Measurements from ENCODE around the gene NKD1. TPM values are rescaled to one million over a fixed set of nuclear protein-coding genes. Genes with fewer than 3 reads are reported as not detected.

NKD1 gene
- total RNA-seq, 2 experiments from 2014 or later: 0.91 to 1.1 TPM

- no peaks in the 10 kb centered on the region for H3K9me3 Mint-ChIP-seq
- no peak overlapping the region for H3K27ac Mint-ChIP-seq
- POLR2A ChIA-PET: interaction anchor here (0.6 kb wide), 1 partner anchor 78 kb away, joined by 4 read pairs; no protein-coding TSS in a partner anchor
- no peaks in the 10 kb centered on the region for H3K27me3 Mint-ChIP-seq
- no peak overlapping the region for H3K4me3 Mint-ChIP-seq
- no peak for DNase-seq
- ATAC-seq (ENCODE audit: low read depth): no peak
- H3K4me1 Mint-ChIP-seq: peaks cover 9% of the 10 kb centered on the region
- no peaks in the 10 kb centered on the region for H3K36me3 Mint-ChIP-seq
Measured at GRCh38 chr16:50603206-50604064, 55.2 kb downstream of the NKD1 start.

- Mint-ChIP-seq H3K27me3 (no peaks in the 10 kb centered on the region), H3K9me3 (no peaks in the 10 kb centered on the region), H3K4me3 (no peak overlapping the region), H3K4me1 (peaks cover 9% of the 10 kb centered on the region), H3K27ac (no peak overlapping the region), H3K36me3 (no peaks in the 10 kb centered on the region)
- POLR2A ChIA-PET: interaction anchor here (0.6 kb wide), 1 partner anchor 78 kb away, joined by 4 read pairs; no protein-coding TSS in a partner anchor
- ATAC-seq (ENCODE audit: low read depth) (no peak), DNase-seq (no peak)
Measured at GRCh38 chr16:50604065-50604418, 55.8 kb downstream of the NKD1 start.

GRCh38 chr16:50604610-50605009 is 56.4 kb downstream of the NKD1 start:
- DNase-seq: no peak
- ATAC-seq (ENCODE audit: low read depth): no peak
- POLR2A ChIA-PET: no interaction called here
- no peaks in the 10 kb centered on the region for H3K27me3 Mint-ChIP-seq
- no peak overlapping the region for H3K27ac Mint-ChIP-seq
- H3K36me3 Mint-ChIP-seq: no peaks in the 10 kb centered on the region
- peaks cover 9% of the 10 kb centered on the region for H3K4me1 Mint-ChIP-seq
- H3K9me3 Mint-ChIP-seq: no peaks in the 10 kb centered on the region
- no peak overlapping the region for H3K4me3 Mint-ChIP-seq

- Mint-ChIP-seq H3K36me3 (no peaks in the 10 kb centered on the region), H3K27ac (no peak overlapping the region), H3K4me1 (peaks cover 9% of the 10 kb centered on the region), H3K9me3 (no peaks in the 10 kb centered on the region), H3K27me3 (no peaks in the 10 kb centered on the region), H3K4me3 (no peak overlapping the region)
- DNase-seq: no peak
- ATAC-seq (ENCODE audit: low read depth): no peak
- POLR2A ChIA-PET: no interaction called here
Measured at GRCh38 chr16:50605733-50606430, 57.7 kb downstream of the NKD1 start.

- ATAC-seq (ENCODE audit: low read depth): no peak
- DNase-seq: no peak
- no peaks in the 10 kb centered on the region for H3K27me3 Mint-ChIP-seq
- no peak overlapping the region for H3K27ac Mint-ChIP-seq
- H3K9me3 Mint-ChIP-seq: no peaks in the 10 kb centered on the region
- H3K36me3 Mint-ChIP-seq: no peaks in the 10 kb centered on the region
- peaks cover 10% of the 10 kb centered on the region for H3K4me1 Mint-ChIP-seq
- POLR2A ChIA-PET: no interaction called here
- H3K4me3 Mint-ChIP-seq: no peak overlapping the region
Measured at GRCh38 chr16:50606431-50607050, 58.3 kb downstream of the NKD1 start.

GRCh38 chr16:50607051-50607431 is 58.8 kb downstream of the NKD1 start:
- no peak for DNase-seq
- Mint-ChIP-seq H3K27me3 (no peaks in the 10 kb centered on the region), H3K27ac (no peak overlapping the region), H3K9me3 (no peaks in the 10 kb centered on the region), H3K36me3 (no peaks in the 10 kb centered on the region), H3K4me3 (no peak overlapping the region), H3K4me1 (peaks cover 13% of the 10 kb centered on the region)
- POLR2A ChIA-PET: no interaction called here
- ATAC-seq (ENCODE audit: low read depth): no peak

GRCh38 chr16:50607447-50607846 is 59.3 kb downstream of the NKD1 start:
- ATAC-seq (ENCODE audit: low read depth) (no peak), DNase-seq (no peak)
- Mint-ChIP-seq H3K27ac (no peak overlapping the region), H3K4me3 (no peak overlapping the region), H3K9me3 (no peaks in the 10 kb centered on the region), H3K27me3 (no peaks in the 10 kb centered on the region), H3K36me3 (no peaks in the 10 kb centered on the region), H3K4me1 (peaks cover 12% of the 10 kb centered on the region)
- POLR2A ChIA-PET: no interaction called here

- Mint-ChIP-seq H3K27me3 (no peaks in the 10 kb centered on the region), H3K4me3 (no peak overlapping the region), H3K27ac (no peak overlapping the region), H3K4me1 (peaks cover 6% of the 10 kb centered on the region), H3K36me3 (no peaks in the 10 kb centered on the region), H3K9me3 (no peaks in the 10 kb centered on the region)
- ATAC-seq (ENCODE audit: low read depth) (no peak), DNase-seq (no peak)
- POLR2A ChIA-PET: no interaction called here
Measured at GRCh38 chr16:50607970-50608557, 59.9 kb downstream of the NKD1 start.

GRCh38 chr16:50609049-50609448 is 60.9 kb downstream of the NKD1 start:
- H3K27ac Mint-ChIP-seq: no peak overlapping the region

GRCh38 chr16:50609471-50609870 is 61.3 kb downstream of the NKD1 start:
- Mint-ChIP-seq H3K27ac (no peak overlapping the region), H3K9me3 (no peaks in the 10 kb centered on the region), H3K36me3 (no peaks in the 10 kb centered on the region), H3K27me3 (no peaks in the 10 kb centered on the region), H3K4me3 (no peak overlapping the region), H3K4me1 (peaks cover 4% of the 10 kb centered on the region)
- POLR2A ChIA-PET: no interaction called here
- no peak for ATAC-seq (ENCODE audit: low read depth)
- no peak for DNase-seq

More at GRCh38 chr16:50609049-50609448, 60.9 kb downstream of the NKD1 start:
- ATAC-seq (ENCODE audit: low read depth): no peak
- Mint-ChIP-seq H3K36me3 (no peaks in the 10 kb centered on the region), H3K4me1 (peaks cover 4% of the 10 kb centered on the region), H3K4me3 (no peak overlapping the region), H3K27me3 (no peaks in the 10 kb centered on the region), H3K9me3 (no peaks in the 10 kb centered on the region)
- POLR2A ChIA-PET: no interaction called here
- DNase-seq: no peak

GRCh38 chr16:50610331-50611262 is 62.4 kb downstream of the NKD1 start:
- DNase-seq: no peak
- POLR2A ChIA-PET: no interaction called here
- Mint-ChIP-seq H3K4me3 (no peak overlapping the region), H3K27ac (no peak overlapping the region), H3K4me1 (peaks cover 4% of the 10 kb centered on the region), H3K36me3 (no peaks in the 10 kb centered on the region), H3K9me3 (no peaks in the 10 kb centered on the region), H3K27me3 (no peaks in the 10 kb centered on the region)
- no peak for ATAC-seq (ENCODE audit: low read depth)

GRCh38 chr16:50611332-50611934 is 63.2 kb downstream of the NKD1 start:
- POLR2A ChIA-PET: no interaction called here
- peak; percentile 18 for ATAC-seq (ENCODE audit: low read depth)
- no peaks in the 10 kb centered on the region for H3K9me3 Mint-ChIP-seq
- no peak overlapping the region for H3K4me3 Mint-ChIP-seq
- DNase-seq: no peak
- H3K4me1 Mint-ChIP-seq: peaks cover 4% of the 10 kb centered on the region
- no peaks in the 10 kb centered on the region for H3K36me3 Mint-ChIP-seq
- no peaks in the 10 kb centered on the region for H3K27me3 Mint-ChIP-seq
- H3K27ac Mint-ChIP-seq: no peak overlapping the region
